Kidney tubule cell (primary cell): ENCODE results near the gene SLIT1.

Experiments used
- DNase-seq: peaks from one replicate; pipeline ENCODE4 v3.0.0-alpha.2; 2018; ENCODE audit warnings: low spot score

The SLIT1 gene

GRCh38 chr10:97022616-97023015 lies 163.1 kb downstream of the SLIT1 start:
- no peak for DNase-seq

- DNase-seq: no peak
Measured at GRCh38 chr10:97020452-97021400, 165.0 kb downstream of the SLIT1 start.

DNA sequence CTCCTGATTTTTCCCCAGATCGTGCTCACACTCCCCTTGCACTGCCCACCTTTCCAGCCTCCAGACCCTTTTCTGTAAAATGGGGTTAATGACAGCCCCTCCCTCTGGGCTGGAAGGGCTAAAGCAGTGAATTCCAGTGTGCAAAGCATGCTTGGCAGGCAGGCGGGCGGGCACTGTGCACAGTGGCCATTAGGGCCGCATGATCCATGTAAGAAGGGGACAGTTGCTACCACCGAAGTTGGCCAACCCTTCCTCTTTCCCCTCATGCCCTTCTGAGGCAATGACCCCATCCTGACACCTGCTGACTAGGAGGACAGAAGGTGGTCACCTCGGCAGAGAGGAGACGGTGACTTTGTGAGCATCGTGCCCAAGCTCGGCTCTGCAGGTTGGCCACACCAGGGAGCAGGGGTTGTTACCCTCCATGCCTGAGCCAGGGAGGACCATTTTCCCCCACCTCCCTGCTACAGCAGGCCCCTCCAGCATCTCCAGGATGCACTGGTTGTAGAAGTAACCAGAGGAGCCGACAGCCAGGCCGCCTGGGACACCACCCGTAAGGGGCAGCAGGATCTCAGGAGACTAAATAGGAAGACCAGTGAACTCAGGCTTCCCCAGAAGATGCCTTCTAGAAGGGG lies 166.4 kb downstream of the SLIT1 start:
- no peak for DNase-seq

DNA sequence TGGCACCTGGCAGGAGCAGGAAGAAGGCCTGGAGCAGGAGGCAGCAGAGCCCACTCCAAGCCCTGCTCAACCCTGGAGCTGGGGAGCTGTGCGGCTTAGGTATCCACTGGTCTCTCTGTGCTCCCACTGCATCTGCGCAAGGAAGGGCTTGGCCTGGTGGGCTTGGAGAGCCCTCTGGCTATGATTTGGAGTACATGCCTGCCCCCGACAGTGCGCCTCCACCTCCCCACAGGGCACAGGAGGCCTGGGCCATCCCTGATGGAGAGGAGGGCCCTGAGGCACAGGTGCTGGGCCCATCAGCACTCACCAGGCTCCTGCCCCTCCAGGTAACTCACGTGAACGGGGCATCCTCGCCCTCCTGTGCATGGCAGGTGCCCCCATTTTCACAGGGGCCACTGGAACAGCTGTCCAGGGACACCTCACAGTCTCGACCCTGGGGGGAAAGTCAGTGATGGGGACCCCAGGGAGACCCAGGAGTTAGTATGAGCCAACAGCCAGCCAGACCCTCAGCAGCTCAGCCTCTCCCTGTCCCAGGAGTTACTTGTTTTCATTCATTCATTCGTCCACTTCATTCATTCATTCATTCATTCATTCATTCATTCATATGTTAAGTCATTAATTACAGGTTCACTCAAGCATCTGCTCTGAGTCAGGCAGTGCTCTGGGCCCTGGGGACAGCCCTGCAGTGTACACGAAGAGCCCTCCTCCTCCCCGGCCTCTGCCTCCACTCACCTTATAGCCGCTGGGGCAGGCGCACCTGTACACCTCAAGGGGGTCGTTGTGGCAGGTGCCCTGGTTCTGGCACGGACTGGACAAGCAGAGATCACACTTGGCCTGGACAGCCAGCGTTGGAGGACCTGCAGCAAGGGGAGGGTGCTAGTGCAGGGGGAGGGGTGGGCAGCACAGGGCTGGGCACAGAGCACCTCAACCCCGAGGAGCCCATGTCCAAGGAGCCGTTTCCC lies 167.2 kb downstream of the SLIT1 start:
- no peak for DNase-seq

- no peak for DNase-seq
Measured at GRCh38 chr10:97017474-97017903, 168.3 kb downstream of the SLIT1 start.

DNA sequence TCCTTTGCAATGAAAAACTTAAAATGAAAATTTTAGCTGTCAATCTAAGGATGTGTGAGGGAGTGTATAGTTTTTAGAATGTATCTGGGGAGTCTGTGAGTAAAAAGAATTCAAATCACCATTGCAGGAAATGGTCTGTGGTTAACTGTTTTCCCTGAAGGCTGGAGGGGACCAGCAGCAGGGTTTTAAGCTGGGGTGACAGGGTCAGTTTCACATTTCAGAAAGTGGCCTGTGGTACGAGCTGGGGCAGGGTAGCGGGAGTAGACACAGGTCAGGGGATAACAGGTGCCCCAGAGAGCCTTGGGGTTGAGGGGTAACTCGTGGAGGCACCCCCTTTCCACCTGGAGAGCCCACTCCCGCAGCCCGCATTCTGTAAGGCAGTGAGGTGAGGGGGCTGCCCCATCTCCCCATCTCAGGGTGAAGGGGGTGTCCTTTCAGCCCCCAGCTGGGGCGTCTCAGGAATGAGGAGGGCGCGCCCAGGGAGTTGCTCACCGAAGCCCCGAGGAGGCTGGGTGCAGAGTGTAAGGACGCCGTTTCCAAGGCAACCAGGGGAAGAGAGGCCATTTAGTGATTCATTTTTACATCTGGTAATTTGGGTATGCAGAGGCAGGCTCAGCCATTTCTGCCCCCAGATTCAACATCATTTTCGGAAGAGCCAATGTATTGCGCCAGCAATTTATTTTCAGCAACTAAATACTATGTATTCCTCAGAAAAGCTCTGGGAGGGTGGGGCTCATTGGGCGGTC lies 168.9 kb downstream of the SLIT1 start:
- DNase-seq: no peak

GRCh38 chr10:97015240-97015639 lies 170.5 kb downstream of the SLIT1 start:
- DNase-seq: no peak

DNA sequence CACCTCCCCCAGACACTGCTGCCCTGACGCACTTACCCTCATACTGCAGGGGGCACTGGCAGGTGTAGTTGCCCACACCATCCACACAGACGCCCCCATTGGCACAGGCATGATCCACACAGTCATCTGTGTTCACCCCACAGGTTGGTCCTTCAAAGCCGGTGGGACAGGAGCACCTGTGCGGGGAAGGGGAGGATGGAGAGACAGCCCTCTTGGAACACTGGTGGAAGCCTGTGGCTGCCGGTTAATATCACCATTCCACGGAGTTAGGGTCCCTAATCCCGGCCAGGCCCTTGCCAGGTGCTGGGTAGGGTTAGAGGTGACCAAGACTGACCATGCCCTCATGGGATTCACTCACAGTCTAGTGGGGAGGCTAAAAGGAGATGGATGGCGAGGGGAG lies 171.8 kb downstream of the SLIT1 start:
- DNase-seq: no peak

DNA sequence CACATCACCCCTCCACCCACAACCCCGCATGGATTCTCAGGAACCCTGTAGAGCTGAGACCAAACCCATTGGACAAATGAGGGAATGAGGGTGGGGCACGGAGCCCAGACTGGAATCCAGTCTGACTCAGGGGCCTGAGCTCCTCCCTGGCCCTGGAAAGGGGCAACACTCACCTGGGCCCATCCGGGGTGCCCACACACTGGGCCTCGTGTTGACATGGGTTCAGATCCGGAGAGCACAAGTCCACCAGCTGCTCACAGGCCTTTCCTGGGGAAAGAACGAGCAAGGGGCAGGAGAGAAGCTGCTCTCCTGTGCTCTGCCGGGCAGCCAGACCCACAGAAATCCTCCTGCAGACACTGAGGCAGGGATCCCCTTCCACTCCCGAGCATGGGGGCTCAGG lies 172.2 kb downstream of the SLIT1 start:
- DNase-seq: no peak

DNA sequence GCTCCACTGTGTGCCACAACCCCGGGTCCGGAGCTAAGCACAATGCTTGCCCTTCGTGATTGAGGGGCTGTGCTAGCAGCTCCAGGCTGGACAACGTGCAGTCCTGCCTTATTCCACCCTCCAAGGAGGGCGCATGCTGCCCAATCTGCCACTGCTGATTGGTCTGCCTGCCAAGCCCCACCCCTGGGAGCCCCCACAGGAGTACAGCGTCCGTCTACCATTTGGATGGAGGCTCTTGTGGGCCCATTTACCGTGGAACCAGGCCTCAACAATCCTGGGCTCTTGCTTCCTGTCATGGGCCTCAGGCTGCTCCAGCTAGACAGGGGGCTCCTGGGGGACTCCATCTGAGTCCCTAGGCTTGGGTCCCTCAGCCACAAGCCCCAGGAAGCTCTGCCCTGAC lies 173.3 kb downstream of the SLIT1 start:
- no peak for DNase-seq

GRCh38 chr10:97011397-97011796 lies 174.4 kb downstream of the SLIT1 start:
- no peak for DNase-seq

GRCh38 chr10:97010695-97011206 lies 175.0 kb downstream of the SLIT1 start:
- DNase-seq: no peak

GRCh38 chr10:97007417-97007816 lies 178.3 kb downstream of the SLIT1 start:
- no peak for DNase-seq

- DNase-seq: no peak
Measured at GRCh38 chr10:97006364-97006763, 179.4 kb downstream of the SLIT1 start.

DNA sequence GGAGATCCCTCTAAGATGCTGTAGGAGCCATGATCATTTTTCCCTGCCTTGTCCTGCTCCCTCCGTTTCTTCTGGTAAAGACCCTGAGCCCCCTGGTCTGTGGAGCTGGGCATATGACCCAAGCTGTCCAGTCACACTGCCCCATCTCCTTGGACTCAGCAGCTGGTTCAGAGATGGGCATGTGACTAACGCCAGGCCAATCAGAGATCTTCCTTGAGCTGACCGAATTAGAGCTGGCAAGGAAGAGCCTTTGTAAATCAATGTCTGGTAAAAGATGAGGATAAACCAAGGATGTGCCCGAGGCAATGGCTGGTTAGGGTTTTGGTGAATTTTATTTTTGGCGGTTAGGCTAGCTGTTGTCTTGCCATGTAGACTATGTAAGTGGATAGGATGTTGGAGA lies 180.4 kb downstream of the SLIT1 start:
- no peak for DNase-seq

GRCh38 chr10:97004591-97004990 lies 181.2 kb downstream of the SLIT1 start:
- no peak for DNase-seq

- no peak for DNase-seq
Measured at GRCh38 chr10:97003804-97004201, 182.0 kb downstream of the SLIT1 start.

- no peak for DNase-seq
Measured at GRCh38 chr10:97003151-97003803, 182.5 kb downstream of the SLIT1 start.

- DNase-seq: no peak
Measured at GRCh38 chr10:97002670-97003069, 183.1 kb downstream of the SLIT1 start.

GRCh38 chr10:97001183-97001991 lies 184.4 kb downstream of the SLIT1 start:
- DNase-seq: no peak
